DOHH2 (cell line): ENCODE data around the gene DGKA.
"Not testable (repeated sequence)": the region's sequence is repeated elsewhere in the genome, so short reads cannot be mapped to it uniquely, and the experiment has no call there.

Source experiments
- H3F3A ChIP-seq: fragments of 200-600 bp; sonication (generic), shearing (Covaris generic); 2 replicates; pipeline ENCODE4 v1.6.0; 2016; ENCODE audit warnings: antibody characterized with exemption, mild to moderate bottlenecking; ENCODE audit not compliant: control insufficient read depth, insufficient read depth
- H3K27ac ChIP-seq: fragments of 200-600 bp; sonication (generic); 2 replicates; pipeline ENCODE4 v1.5.1; 2014; ENCODE audit warnings: low read depth, mild to moderate bottlenecking, low read length, moderate library complexity
- H3K27me3 ChIP-seq: fragments of 200-600 bp; sonication (generic); 2 replicates; pipeline ENCODE4 v1.6.1; 2014; ENCODE audit warnings: mild to moderate bottlenecking, low read length, mixed read lengths; ENCODE audit not compliant: control insufficient read depth
- H3K36me3 ChIP-seq: fragments of 200-600 bp; sonication (generic); 2 replicates; pipeline ENCODE4 v1.6.1; 2014; ENCODE audit warnings: mild to moderate bottlenecking, low read length, moderate library complexity, mixed read lengths; ENCODE audit not compliant: control insufficient read depth
- H3K4me1 ChIP-seq: fragments of 200-600 bp; sonication (generic); 2 replicates; pipeline ENCODE4 v1.6.1; 2014; ENCODE audit warnings: mild to moderate bottlenecking, low read length, mixed read lengths; ENCODE audit not compliant: control insufficient read depth
- H3K4me2 ChIP-seq: fragments of 200-600 bp; sonication (generic); 2 replicates; pipeline ENCODE4 v1.6.0; 2014; ENCODE audit warnings: mild to moderate bottlenecking, low read length, moderate library complexity
- H3K4me3 ChIP-seq: fragments of 200-600 bp; sonication (generic); 2 replicates; pipeline ENCODE4 v1.5.1; 2014; ENCODE audit warnings: mild to moderate bottlenecking, low read length, mixed read lengths
- H3K79me2 ChIP-seq: fragments of 200-600 bp; sonication (generic); 2 replicates; pipeline ENCODE4 v1.6.1; 2014; ENCODE audit warnings: mild to moderate bottlenecking, low read length, mixed read lengths; ENCODE audit not compliant: control insufficient read depth
- H3K9me2 ChIP-seq: fragments of 200-600 bp; sonication (generic); replicated peaks from 2 replicates; pipeline ENCODE4 v1.6.1; 2014; ENCODE audit warnings: mild to moderate bottlenecking, low read length, mixed read lengths; ENCODE audit not compliant: control insufficient read depth
- H3K9me3 ChIP-seq: fragments of 200-600 bp; sonication (generic); 2 replicates; pipeline ENCODE4 v1.6.1; 2014; ENCODE audit warnings: antibody characterized with exemption, low read length, mixed read lengths; ENCODE audit not compliant: control insufficient read depth, insufficient read depth
- H4K20me1 ChIP-seq: fragments of 200-600 bp; sonication (generic); 2 replicates; pipeline ENCODE4 v1.6.0; 2014; ENCODE audit warnings: low read depth, mild to moderate bottlenecking, antibody characterized with exemption, low read length, moderate library complexity; ENCODE audit not compliant: control insufficient read depth, insufficient read depth
- CTCF ChIP-seq: fragments of 200-600 bp; sonication (generic); IDR thresholded peaks from one replicate; pipeline ENCODE4 v1.5.1; 2014; ENCODE audit warnings: antibody characterized with exemption, mild to moderate bottlenecking, low read depth, low read length; ENCODE audit not compliant: poor library complexity, severe bottlenecking
- EZH2phosphoT487 ChIP-seq: fragments of 200-600 bp; sonication (generic); IDR thresholded peaks from 2 replicates; pipeline ENCODE4 v1.6.1; 2017; ENCODE audit warnings: borderline replicate concordance, mild to moderate bottlenecking, antibody characterized with exemption, low read length, moderate library complexity, mixed read lengths

The DGKA gene

GRCh38 chr12:55985341-55985740, 54.4 kb downstream of the DGKA start:
- H3K27ac ChIP-seq: no peak overlapping the region
- H3K79me2 ChIP-seq: 0 out of 2 replicates have a peak, but pooled peaks cover 6% of the 10 kb centered on the region
- no peaks in the 10 kb centered on the region for H3K9me3 ChIP-seq
- no peak overlapping the region for H3K4me3 ChIP-seq
- no peaks in the 10 kb centered on the region for H4K20me1 ChIP-seq
- no peaks in the 10 kb centered on the region for H3K27me3 ChIP-seq
- H3F3A ChIP-seq: peaks cover 17% of the 10 kb centered on the region
- peaks cover 30% of the 10 kb centered on the region for H3K36me3 ChIP-seq
- H3K9me2 ChIP-seq: no peaks in the 10 kb centered on the region
- H3K4me1 ChIP-seq: peaks cover 29% of the 10 kb centered on the region
- no peak for TF ChIP-seq CTCF
- no peak for TF ChIP-seq EZH2phosphoT487
- no peak overlapping the region for H3K4me2 ChIP-seq

GRCh38 chr12:55985976-55986375, 55.0 kb downstream of the DGKA start:
- H3K4me3 ChIP-seq, H3K9me3 ChIP-seq, H3K4me2 ChIP-seq, H3K27ac ChIP-seq, H3K79me2 ChIP-seq, H3K27me3 ChIP-seq, H3K9me2 ChIP-seq, H4K20me1 ChIP-seq: not testable (repeated sequence)
- Histone ChIP-seq H3F3A (peaks cover 17% of the 10 kb centered on the region), H3K4me1 (peaks cover 29% of the 10 kb centered on the region), H3K36me3 (peaks cover 32% of the 10 kb centered on the region)

- Histone ChIP-seq H3K79me2 (no peaks in the 10 kb centered on the region), H3K4me1 (0 out of 2 replicates have a peak, but pooled peaks cover 2% of the 10 kb centered on the region), H3K9me2 (no peaks in the 10 kb centered on the region), H4K20me1 (no peaks in the 10 kb centered on the region), H3K36me3 (peaks cover 40% of the 10 kb centered on the region), H3K9me3 (no peaks in the 10 kb centered on the region), H3F3A (peaks cover 7% of the 10 kb centered on the region), H3K27ac (no peak overlapping the region), H3K4me3 (no peak overlapping the region), H3K27me3 (no peaks in the 10 kb centered on the region), H3K4me2 (no peak overlapping the region)
- no peak for TF ChIP-seq EZH2phosphoT487
Observed at GRCh38 chr12:55991110-55991509, 60.1 kb downstream of the DGKA start.

GRCh38 chr12:55993230-55993853, 62.4 kb downstream of the DGKA start:
- Histone ChIP-seq H3F3A (peaks cover 7% of the 10 kb centered on the region), H3K9me2 (no peaks in the 10 kb centered on the region), H3K9me3 (no peaks in the 10 kb centered on the region), H3K4me2 (no peak overlapping the region), H3K36me3 (peaks cover 40% of the 10 kb centered on the region), H3K79me2 (no peaks in the 10 kb centered on the region), H3K4me3 (no peak overlapping the region), H3K27me3 (peaks cover 13% of the 10 kb centered on the region), H3K4me1 (peaks cover 9% of the 10 kb centered on the region), H4K20me1 (no peaks in the 10 kb centered on the region), H3K27ac (no peak overlapping the region)
- TF ChIP-seq CTCF: no peak
- TF ChIP-seq EZH2phosphoT487: no peak
